Colonic mucosa (tissue), 4 donors: ENCODE measurements around the gene TAS2R9. TPM values are rescaled to one million over a fixed set of nuclear protein-coding genes. Genes with fewer than 3 reads are reported as not detected.

Source experiments
- DNase-seq: peaks from one replicate; pipeline ENCODE4 v3.0.0-alpha.2; 2020
- H3K27ac ChIP-seq: fragments of 200-600 bp; one replicate; pipeline ENCODE4 v1.8.0; 2021
- H3K27me3 ChIP-seq: fragments of 200-600 bp; one replicate; pipeline ENCODE4 v1.8.0; 2021
- H3K36me3 ChIP-seq: fragments of 200-600 bp; one replicate; pipeline ENCODE4 v1.8.0; 2021
- H3K4me1 ChIP-seq: fragments of 200-600 bp; one replicate; pipeline ENCODE4 v1.8.0; 2021; ENCODE audit warnings: mild to moderate bottlenecking
- H3K4me3 ChIP-seq: fragments of 200-600 bp; one replicate; pipeline ENCODE4 v1.8.0; 2021
- H3K9ac ChIP-seq, 2 donors: one replicate each; pipeline ENCODE4 v1.7.0; 2013; ENCODE audit warnings: control low read depth in 2 of 2, low read depth in 2 of 2, low read length in 2 of 2
- H3K9me3 ChIP-seq: fragments of 200-600 bp; one replicate; pipeline ENCODE4 v1.8.0; 2021
- intact Hi-C: fragments of 100-400 bp; cut with DNase I; formaldehyde crosslinking; loops from one replicate; pipeline ENCODE4 v1.14.1; 2022
- total RNA-seq, 2 donors: library from RNA; stranded (reverse); fragmentation: NEBNext Ultra II Directional in 1 of 2; extraction: Animal tissue kit (Norgen Biotek cat#: 25700) in 1 of 2; gene quantifications; one replicate each; pipeline ENCODE4 v1.2.1, GENCODE V29; 2021
- TF ChIP-seq, protein P1 (sequence below): fragments of 200-600 bp; IDR thresholded peaks from one replicate; pipeline ENCODE4 v1.8.0; 2022; ENCODE audit warnings: antibody characterized with exemption, mild to moderate bottlenecking
- donor health status: healthy.
- donor health status: DM: no; HTN: no; CAD: no.
- donor health status: DM: no; HTN: no; CAD: no.

The TAS2R9 gene, protein sequence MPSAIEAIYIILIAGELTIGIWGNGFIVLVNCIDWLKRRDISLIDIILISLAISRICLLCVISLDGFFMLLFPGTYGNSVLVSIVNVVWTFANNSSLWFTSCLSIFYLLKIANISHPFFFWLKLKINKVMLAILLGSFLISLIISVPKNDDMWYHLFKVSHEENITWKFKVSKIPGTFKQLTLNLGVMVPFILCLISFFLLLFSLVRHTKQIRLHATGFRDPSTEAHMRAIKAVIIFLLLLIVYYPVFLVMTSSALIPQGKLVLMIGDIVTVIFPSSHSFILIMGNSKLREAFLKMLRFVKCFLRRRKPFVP
- total RNA-seq, result not detected

DNA sequence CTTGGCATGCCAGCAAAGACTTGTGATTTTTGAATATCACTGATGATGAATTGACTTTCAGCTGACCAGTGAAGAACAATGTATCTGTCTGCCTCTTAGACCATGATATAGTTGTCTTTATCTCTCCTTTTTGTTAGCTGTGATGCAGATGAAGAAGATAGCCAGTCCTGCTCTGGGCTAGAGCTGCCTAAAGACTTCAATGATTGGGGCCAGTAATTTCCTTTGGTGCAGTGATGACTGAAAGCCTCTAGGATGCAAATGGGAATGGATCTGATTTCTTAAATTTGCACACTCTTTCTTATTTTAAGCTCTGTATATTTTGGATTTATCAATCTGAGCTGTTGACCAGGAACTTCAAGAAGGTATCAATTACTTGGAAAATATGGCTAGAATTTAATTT, at the start of gene TAS2R9:
Gene TAS2R9, minus strand, starts transcription at position 101 of the 400 bp plus-strand sequence. Its CDS starts 93 bp downstream, at position 8.
- TF ChIP-seq, protein P1, sequence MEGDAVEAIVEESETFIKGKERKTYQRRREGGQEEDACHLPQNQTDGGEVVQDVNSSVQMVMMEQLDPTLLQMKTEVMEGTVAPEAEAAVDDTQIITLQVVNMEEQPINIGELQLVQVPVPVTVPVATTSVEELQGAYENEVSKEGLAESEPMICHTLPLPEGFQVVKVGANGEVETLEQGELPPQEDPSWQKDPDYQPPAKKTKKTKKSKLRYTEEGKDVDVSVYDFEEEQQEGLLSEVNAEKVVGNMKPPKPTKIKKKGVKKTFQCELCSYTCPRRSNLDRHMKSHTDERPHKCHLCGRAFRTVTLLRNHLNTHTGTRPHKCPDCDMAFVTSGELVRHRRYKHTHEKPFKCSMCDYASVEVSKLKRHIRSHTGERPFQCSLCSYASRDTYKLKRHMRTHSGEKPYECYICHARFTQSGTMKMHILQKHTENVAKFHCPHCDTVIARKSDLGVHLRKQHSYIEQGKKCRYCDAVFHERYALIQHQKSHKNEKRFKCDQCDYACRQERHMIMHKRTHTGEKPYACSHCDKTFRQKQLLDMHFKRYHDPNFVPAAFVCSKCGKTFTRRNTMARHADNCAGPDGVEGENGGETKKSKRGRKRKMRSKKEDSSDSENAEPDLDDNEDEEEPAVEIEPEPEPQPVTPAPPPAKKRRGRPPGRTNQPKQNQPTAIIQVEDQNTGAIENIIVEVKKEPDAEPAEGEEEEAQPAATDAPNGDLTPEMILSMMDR, result no peak
- H3K27me3 ChIP-seq, result no peaks in the 10 kb centered on the region
- no peak for DNase-seq
- intact Hi-C loops, result no loop called here
- H3K36me3 ChIP-seq, result no peaks in the 10 kb centered on the region
- H3K4me3 ChIP-seq, result no peak within 1 kb of the TSS
- H3K9me3 ChIP-seq, result no peaks in the 10 kb centered on the region
- H3K9ac ChIP-seq, result no peak within 1 kb of the TSS
- H3K27ac ChIP-seq, result no peak within 1 kb of the TSS
- no peaks in the 10 kb centered on the region for H3K4me1 ChIP-seq

DNA sequence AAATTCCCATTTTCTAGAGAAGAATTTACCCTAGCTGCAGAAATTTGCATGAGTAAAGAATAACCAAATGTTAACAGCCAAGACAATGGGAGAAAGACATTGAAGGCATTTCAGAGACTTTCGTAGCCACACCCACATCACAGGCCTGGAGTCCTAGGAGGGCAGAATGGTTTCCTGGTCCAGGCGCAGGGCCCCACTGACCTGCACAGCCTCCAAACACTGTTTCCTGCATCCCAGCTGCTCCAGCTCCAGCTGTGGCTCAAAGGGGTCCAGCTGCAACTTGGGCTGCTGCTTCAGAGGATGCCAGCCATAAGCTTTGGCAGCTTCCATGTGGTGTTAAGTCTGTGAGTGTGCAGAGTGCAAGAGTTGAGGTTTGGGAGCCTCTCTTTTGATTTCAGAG, 45.8 kb upstream of the TAS2R9 start:
- Histone ChIP-seq H3K9ac (no peak overlapping the region), H3K4me3 (no peak overlapping the region)

DNA sequence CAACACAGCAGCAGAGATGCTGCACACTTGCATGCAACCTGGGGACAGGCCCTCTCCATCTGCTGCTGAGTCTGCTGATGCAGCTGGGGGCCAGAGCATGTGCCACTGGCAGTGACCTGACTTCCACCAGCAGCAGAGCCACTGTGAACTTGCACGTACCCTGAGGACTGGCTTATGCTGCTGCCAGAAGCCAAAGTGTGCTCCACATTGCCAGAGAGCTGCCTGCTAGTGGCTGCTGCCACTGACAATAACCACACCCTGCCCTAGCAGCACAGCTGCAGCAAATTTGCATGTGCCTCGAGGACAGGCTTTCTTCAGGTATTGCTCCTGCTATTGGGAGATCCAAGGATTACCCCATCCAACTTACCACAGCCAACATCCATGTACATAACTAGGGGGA, 43.8 kb upstream of the TAS2R9 start:
- H3K36me3 ChIP-seq, result no peaks in the 10 kb centered on the region
- DNase-seq, result no peak
- H3K27ac ChIP-seq, result no peak overlapping the region
- H3K4me1 ChIP-seq, result no peaks in the 10 kb centered on the region
- intact Hi-C loops, result no loop called here
- H3K9me3 ChIP-seq, result no peaks in the 10 kb centered on the region
- H3K27me3 ChIP-seq, result no peaks in the 10 kb centered on the region
- TF ChIP-seq, protein P1, result no peak
- H3K4me3 ChIP-seq, result no peak overlapping the region
- no peak overlapping the region for H3K9ac ChIP-seq

More for the DNA sequence above, 45.8 kb upstream of the TAS2R9 start:
- no peaks in the 10 kb centered on the region for H3K36me3 ChIP-seq
- no peaks in the 10 kb centered on the region for H3K4me1 ChIP-seq
- no peaks in the 10 kb centered on the region for H3K27me3 ChIP-seq
- intact Hi-C loops, result no loop called here
- H3K9me3 ChIP-seq, result no peaks in the 10 kb centered on the region
- no peak for DNase-seq
- H3K27ac ChIP-seq, result no peak overlapping the region
- TF ChIP-seq, protein P1, result no peak

DNA sequence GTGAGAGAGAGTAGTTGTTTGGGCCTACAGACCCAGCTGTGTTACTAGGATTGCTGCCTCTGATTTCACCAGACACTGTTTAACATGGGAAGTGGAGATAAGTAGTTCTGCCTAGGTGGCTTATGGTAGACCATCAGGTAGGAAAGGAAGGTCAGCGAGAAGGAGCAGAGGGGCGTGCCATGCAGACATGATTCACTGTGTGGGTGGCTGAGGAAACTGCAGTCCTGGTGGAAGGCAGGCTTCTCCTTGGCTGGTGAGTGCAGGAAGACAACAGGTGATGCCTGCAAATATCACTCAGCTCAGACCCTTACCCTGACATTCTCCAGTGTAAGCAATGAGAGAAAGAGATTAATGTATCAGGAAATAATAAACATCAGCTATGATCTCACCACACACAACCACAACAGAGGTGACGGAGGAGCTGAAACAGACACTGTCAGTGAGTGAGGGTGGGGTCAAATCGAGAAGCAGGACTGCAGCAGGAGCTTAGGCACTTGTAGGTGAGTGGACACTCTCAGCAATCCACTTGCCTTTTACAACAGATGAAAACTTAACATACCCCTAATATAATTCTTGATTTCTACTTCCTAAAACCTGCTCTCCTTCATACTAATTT, 41.4 kb upstream of the TAS2R9 start:
- H3K9ac ChIP-seq, result no peak overlapping the region
- H3K27me3 ChIP-seq, result no peaks in the 10 kb centered on the region
- no peak for DNase-seq
- H3K36me3 ChIP-seq, result no peaks in the 10 kb centered on the region
- no peaks in the 10 kb centered on the region for H3K9me3 ChIP-seq
- H3K4me3 ChIP-seq, result no peak overlapping the region
- TF ChIP-seq, protein P1, result no peak
- intact Hi-C loops, result no loop called here
- H3K27ac ChIP-seq, result no peak overlapping the region
- no peaks in the 10 kb centered on the region for H3K4me1 ChIP-seq

DNA sequence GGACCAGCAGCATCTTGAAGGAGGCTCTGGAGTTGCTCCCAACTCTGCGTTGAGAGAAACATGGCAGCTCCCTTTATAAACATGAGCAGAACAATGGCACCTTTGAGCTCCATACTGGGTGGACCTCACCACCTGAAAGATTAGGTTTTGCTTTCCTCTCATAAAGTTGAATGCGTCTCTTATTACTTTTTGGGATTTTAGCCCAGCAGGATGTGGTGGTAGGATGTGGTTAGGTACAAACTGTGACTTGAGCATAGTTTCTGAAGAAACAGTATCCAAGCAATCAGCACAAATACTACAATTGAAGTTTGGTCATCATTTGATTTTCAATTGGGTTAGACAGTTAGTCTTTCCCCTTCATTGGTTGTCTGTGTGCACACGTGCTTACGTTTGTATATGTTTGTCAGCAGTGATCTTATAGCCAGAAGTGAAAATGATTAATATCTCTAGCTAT, 39.5 kb upstream of the TAS2R9 start, which contains the start of gene PRR4:
Gene PRR4, minus strand, starts transcription at position 51 of the 454 bp plus-strand sequence. Its CDS starts 38 bp downstream, at position 13.
- intact Hi-C loops, result no loop called here
- Histone ChIP-seq H3K27me3 (no peaks in the 10 kb centered on the region), H3K27ac (no peak within 1 kb of the TSS), H3K4me1 (no peaks in the 10 kb centered on the region), H3K9me3 (no peaks in the 10 kb centered on the region), H3K4me3 (no peak within 1 kb of the TSS), H3K9ac (no peak within 1 kb of the TSS), H3K36me3 (no peaks in the 10 kb centered on the region)
- DNase-seq, result no peak
- TF ChIP-seq, protein P1, result no peak
